Right atrium auricular region (tissue), 2 donors: ENCODE measurements around the gene MAGEC3. TPM values are rescaled to one million over a fixed set of nuclear protein-coding genes. Genes with fewer than 3 reads are reported as not detected.

ENCODE experiments used
- DNase-seq: peaks from one replicate; pipeline ENCODE4 v3.0.0-alpha.2; 2019; ENCODE audit warnings: low spot score
- H3K27ac ChIP-seq, 2 donors: fragments of 200-600 bp; sonication (generic); 1 replicate in 1 of 2; 2 replicates in 1 of 2; pipeline ENCODE4 v1.5.1; 2016 to 2019
- H3K27me3 ChIP-seq, 2 donors: fragments of 200-600 bp; sonication (generic); one replicate each; pipeline versions ENCODE4 v1.5.1 to v1.6.0; 2017 to 2019
- H3K36me3 ChIP-seq: fragments of 200-600 bp; sonication (generic); one replicate; pipeline ENCODE4 v1.5.1; 2016
- H3K4me1 ChIP-seq, 2 donors: fragments of 200-600 bp; sonication (generic); one replicate each; pipeline versions ENCODE4 v1.5.1 to v1.6.0; 2017 to 2019
- H3K4me3 ChIP-seq, 2 donors: fragments of 200-600 bp; sonication (generic); 1 replicate in 1 of 2; 2 replicates in 1 of 2; pipeline ENCODE4 v1.5.1; 2017 to 2019; ENCODE audit warnings: mild to moderate bottlenecking in 1 of 2, moderate library complexity in 1 of 2
- H3K9me3 ChIP-seq, 2 donors: fragments of 200-600 bp; sonication (generic); one replicate each; pipeline ENCODE4 v1.5.1; 2019
- CTCF ChIP-seq, 2 donors: fragments of 200-600 bp; sonication (generic); IDR thresholded peaks; one replicate each; pipeline ENCODE4 v1.5.1; 2019; ENCODE audit warnings: antibody characterized with exemption in 2 of 2
- total RNA-seq, 2 donors: library from RNA; depleted of rRNA; stranded (reverse); fragments of >200 nt; gene quantifications; one replicate each; pipeline ENCODE4 v1.1.0, GENCODE V29; 2016

MAGEC3 gene
- total RNA-seq, 2 donors from 2014 or later = not detected

- Histone ChIP-seq H3K4me3 (no peak overlapping the region), H3K27ac (no peak overlapping the region), H3K9me3 (no peaks in the 10 kb centered on the region), H3K27me3 (no peaks in the 10 kb centered on the region), H3K4me1 (no peaks in the 10 kb centered on the region), H3K36me3 (no peaks in the 10 kb centered on the region)
- no peak for TF ChIP-seq CTCF (IDR thresholded peaks at IDR 0.05)
- no peak for DNase-seq
These were observed 90.3 kb downstream of the MAGEC3 start for GRCh38 chrX:141928432-141928831.

GRCh38 chrX:141934059-141934641 is 96.0 kb downstream of the MAGEC3 start:
- peaks cover 0 to 3% of the 10 kb centered on the region in 2 donors for H3K9me3 ChIP-seq
- no peak for TF ChIP-seq CTCF (IDR thresholded peaks at IDR 0.05)
- no peaks in the 10 kb centered on the region for H3K36me3 ChIP-seq
- H3K4me1 ChIP-seq = no peaks in the 10 kb centered on the region
- H3K27ac ChIP-seq = no peak overlapping the region
- no peak overlapping the region for H3K4me3 ChIP-seq
- no peaks in the 10 kb centered on the region for H3K27me3 ChIP-seq
- no peak for DNase-seq

- Histone ChIP-seq H3K27ac (no peak overlapping the region), H3K36me3 (no peaks in the 10 kb centered on the region), H3K4me3 (no peak overlapping the region), H3K4me1 (no peaks in the 10 kb centered on the region), H3K27me3 (no peaks in the 10 kb centered on the region), H3K9me3 (peaks cover 0 to 3% of the 10 kb centered on the region in 2 donors)
- no peak for TF ChIP-seq CTCF (IDR thresholded peaks at IDR 0.05)
- DNase-seq = no peak
These were observed 97.5 kb downstream of the MAGEC3 start for GRCh38 chrX:141935645-141936044.

- TF ChIP-seq CTCF (IDR thresholded peaks at IDR 0.05) = no peak
- no peak overlapping the region for H3K27ac ChIP-seq
- peaks cover 0 to 3% of the 10 kb centered on the region in 2 donors for H3K9me3 ChIP-seq
- H3K27me3 ChIP-seq = no peaks in the 10 kb centered on the region
- no peaks in the 10 kb centered on the region for H3K36me3 ChIP-seq
- no peak for DNase-seq
- H3K4me1 ChIP-seq = no peaks in the 10 kb centered on the region
- H3K4me3 ChIP-seq = no peak overlapping the region
These were observed 98.0 kb downstream of the MAGEC3 start for GRCh38 chrX:141936080-141936479.

GRCh38 chrX:141941234-141941633 is 103.1 kb downstream of the MAGEC3 start:
- DNase-seq = no peak
- no peaks in the 10 kb centered on the region for H3K27me3 ChIP-seq
- no peaks in the 10 kb centered on the region for H3K4me1 ChIP-seq
- no peak overlapping the region for H3K27ac ChIP-seq
- H3K36me3 ChIP-seq = no peaks in the 10 kb centered on the region
- TF ChIP-seq CTCF (IDR thresholded peaks at IDR 0.05) = no peak
- peaks cover 0 to 3% of the 10 kb centered on the region in 2 donors for H3K9me3 ChIP-seq
- no peak overlapping the region for H3K4me3 ChIP-seq

- Histone ChIP-seq H3K27ac (no peak overlapping the region), H3K4me1 (no peaks in the 10 kb centered on the region), H3K9me3 (no peaks in the 10 kb centered on the region), H3K36me3 (no peaks in the 10 kb centered on the region), H3K27me3 (no peaks in the 10 kb centered on the region), H3K4me3 (no peak overlapping the region)
- DNase-seq = no peak
- TF ChIP-seq CTCF (IDR thresholded peaks at IDR 0.05) = no peak
These were observed 107.3 kb downstream of the MAGEC3 start for GRCh38 chrX:141945426-141945825.
